NB4 (cell line): ENCODE measurements around the gene TTC22.

ENCODE experiments used
- DNase-seq: peaks from one replicate; pipeline ENCODE4 v3.0.0; 2010; ENCODE audit warnings: low read depth
- H3K4me3 ChIP-seq: one replicate; pipeline ENCODE4 v1.5.1; 2011; ENCODE audit warnings: mild to moderate bottlenecking, low read depth, low read length, moderate library complexity
- MYC ChIP-seq: IDR thresholded peaks from 2 replicates; pipeline ENCODE4 v1.6.1; 2011; ENCODE audit warnings: low read depth, low read length
- POLR2A ChIP-seq: IDR thresholded peaks from 2 replicates; pipeline ENCODE4 v1.6.1; 2011; ENCODE audit warnings: mild to moderate bottlenecking; ENCODE audit not compliant: insufficient read length; ENCODE audit errors: extremely low read depth
- TF ChIP-seq, protein P1 (sequence below): IDR thresholded peaks from one replicate; pipeline ENCODE4 v1.5.1; 2012; ENCODE audit warnings: low read depth, low read length
- TF ChIP-seq, protein P2 (sequence below): IDR thresholded peaks from 2 replicates; pipeline ENCODE4 v1.6.1; 2011; ENCODE audit warnings: low read depth, low read length

TTC22 gene

DNA sequence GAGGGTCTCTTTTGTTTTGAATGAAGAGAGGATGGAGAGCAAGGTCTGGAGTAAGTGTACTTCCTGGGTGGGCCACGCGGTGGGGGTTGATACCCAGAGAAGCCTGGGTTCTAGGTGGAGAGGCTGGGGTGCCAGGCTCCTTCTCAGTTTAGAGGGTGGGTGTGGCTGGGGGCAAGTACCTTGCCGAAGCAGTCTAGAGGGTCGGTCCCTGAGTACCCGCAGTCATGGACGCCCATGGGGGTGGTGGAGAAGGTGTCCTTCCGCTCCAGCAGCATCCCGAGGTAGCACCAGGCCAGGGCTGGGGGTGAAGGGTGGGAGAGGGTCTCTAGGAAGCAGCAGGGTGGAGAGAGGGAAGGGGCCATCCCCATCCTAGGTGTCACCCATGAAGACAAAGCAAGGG lies 14.3 kb downstream of the TTC22 start:
- DNase-seq: no peak
- TF ChIP-seq, protein P1, sequence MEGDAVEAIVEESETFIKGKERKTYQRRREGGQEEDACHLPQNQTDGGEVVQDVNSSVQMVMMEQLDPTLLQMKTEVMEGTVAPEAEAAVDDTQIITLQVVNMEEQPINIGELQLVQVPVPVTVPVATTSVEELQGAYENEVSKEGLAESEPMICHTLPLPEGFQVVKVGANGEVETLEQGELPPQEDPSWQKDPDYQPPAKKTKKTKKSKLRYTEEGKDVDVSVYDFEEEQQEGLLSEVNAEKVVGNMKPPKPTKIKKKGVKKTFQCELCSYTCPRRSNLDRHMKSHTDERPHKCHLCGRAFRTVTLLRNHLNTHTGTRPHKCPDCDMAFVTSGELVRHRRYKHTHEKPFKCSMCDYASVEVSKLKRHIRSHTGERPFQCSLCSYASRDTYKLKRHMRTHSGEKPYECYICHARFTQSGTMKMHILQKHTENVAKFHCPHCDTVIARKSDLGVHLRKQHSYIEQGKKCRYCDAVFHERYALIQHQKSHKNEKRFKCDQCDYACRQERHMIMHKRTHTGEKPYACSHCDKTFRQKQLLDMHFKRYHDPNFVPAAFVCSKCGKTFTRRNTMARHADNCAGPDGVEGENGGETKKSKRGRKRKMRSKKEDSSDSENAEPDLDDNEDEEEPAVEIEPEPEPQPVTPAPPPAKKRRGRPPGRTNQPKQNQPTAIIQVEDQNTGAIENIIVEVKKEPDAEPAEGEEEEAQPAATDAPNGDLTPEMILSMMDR: no peak
- TF ChIP-seq, protein P2, sequence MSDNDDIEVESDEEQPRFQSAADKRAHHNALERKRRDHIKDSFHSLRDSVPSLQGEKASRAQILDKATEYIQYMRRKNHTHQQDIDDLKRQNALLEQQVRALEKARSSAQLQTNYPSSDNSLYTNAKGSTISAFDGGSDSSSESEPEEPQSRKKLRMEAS: no peak
- TF ChIP-seq MYC (no peak), POLR2A (no peak)
- H3K4me3 ChIP-seq: no peak overlapping the region

DNA sequence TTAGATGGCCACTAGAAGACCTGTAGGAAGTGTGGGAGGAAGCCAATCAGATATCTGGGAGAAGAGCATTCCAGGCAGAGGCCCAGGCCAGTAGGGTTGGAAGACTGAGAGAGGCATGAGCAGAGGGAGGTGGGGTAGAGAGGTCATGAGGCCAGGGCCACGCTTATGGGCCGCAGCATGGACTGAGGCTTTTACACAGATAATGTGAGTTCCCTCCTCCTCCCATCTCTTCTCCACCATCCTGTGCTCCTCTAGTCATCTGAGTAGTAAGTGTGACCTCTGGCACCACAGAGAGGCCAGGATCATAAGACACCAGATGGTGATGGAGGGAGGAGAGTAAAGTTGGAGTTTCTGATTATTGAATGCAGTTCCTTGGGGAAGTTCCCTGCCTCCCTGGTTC lies 17.1 kb downstream of the TTC22 start:
- no peak for DNase-seq
- H3K4me3 ChIP-seq: no peak overlapping the region
- TF ChIP-seq, protein P1: no peak
- no peak for TF ChIP-seq MYC
- TF ChIP-seq, protein P2: no peak
- TF ChIP-seq POLR2A: no peak

DNA sequence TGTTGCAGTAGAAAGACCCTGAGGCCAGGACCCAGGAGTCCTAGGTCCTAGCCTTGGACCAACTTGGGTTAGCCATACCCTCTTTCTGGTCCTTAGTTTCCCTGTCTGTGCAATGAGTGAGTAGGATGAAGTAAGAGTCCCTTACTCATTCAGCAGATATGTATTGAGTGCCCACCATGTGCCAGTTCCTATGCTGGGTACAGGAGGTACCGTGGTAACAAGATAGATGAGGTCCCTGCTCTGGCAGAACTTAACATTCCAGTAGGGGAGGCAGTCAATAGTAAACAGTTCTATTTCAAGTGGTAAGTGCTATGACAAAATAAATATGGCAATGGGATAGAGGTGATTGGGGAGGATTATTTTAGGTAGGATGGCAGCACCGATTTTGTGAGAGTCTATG lies 18.5 kb downstream of the TTC22 start:
- no peak overlapping the region for H3K4me3 ChIP-seq
- DNase-seq: no peak
- no peak for TF ChIP-seq POLR2A
- TF ChIP-seq, protein P1: no peak
- no peak for TF ChIP-seq MYC
- TF ChIP-seq, protein P2: no peak

DNA sequence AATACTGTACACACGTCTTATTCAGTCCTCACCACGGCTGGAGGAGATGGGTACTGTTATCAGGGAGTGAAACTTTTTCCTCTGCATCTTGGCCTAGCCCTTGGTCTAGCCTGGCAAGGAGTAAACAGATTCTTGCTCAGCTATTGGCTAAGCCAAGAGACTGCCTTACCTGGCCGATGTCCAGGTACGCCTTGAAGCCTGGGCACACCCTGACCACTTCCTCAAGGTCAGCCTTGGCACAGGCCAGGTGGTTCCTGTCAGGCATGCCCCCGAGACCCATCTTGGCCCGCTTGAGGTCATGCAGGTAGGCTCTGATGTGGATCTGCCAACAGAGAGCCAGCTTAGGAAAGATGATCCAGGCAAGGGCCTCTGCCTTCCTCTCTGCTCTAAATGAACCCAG lies 19.0 kb downstream of the TTC22 start:
- TF ChIP-seq, protein P1: no peak
- TF ChIP-seq, protein P2: no peak
- TF ChIP-seq MYC (no peak), POLR2A (no peak)
- DNase-seq: no peak
- no peak overlapping the region for H3K4me3 ChIP-seq

DNA sequence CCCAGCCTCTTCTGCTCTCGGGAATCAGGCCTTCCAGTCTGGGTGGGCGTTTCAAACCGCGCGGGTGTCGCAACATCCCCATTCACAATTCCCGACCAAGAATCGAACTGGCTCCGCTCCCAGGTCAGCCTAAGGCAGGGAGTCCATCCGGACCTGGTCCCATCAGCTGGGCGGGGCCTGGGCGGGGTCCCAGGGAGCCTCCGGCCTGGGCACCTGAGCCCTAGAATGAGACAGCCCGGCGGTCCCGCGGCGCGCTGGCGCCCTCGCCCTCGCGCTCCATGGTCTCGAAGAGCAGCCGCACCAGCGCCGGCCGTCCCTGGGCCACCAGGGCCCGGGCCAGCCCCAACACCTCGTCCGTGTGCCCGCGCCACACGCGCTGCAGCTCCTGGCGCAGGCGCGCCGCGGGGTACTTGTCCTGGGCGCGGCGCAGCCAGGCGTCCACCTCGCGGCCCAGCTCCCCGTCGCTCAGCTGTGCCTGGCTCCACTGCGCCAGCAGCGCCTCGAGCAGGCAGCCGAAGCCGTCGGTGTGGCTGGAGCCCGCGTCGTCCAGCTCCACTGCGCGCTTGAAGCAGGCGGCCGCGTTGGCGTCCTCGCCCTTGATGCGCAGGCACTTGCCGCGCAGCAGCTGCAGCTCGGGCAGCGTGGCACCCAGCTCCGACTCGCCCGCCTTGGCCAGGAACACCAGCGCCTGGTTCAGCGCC lies 19.9 kb downstream of the TTC22 start:
- H3K4me3 ChIP-seq: no peak overlapping the region
- TF ChIP-seq POLR2A: no peak
- TF ChIP-seq MYC: no peak
- TF ChIP-seq, protein P1: no peak
- TF ChIP-seq, protein P2: no peak
- DNase-seq: no peak
